Lower lobe of right lung (tissue), 2 donors: ENCODE measurements around the gene ST7. TPM values are rescaled to one million over a fixed set of nuclear protein-coding genes. Genes with fewer than 3 reads are reported as not detected.

Experiments
- ATAC-seq, 2 donors: fragments of 200-7000 bp; cut with Tn5 transposase; one replicate each; pipeline ENCODE4 v1.9.1; 2020 to 2022; ENCODE audit warnings: mild to moderate bottlenecking in 2 of 2, moderate library complexity in 2 of 2
- DNase-seq: peaks from one replicate; pipeline ENCODE4 v3.0.0-alpha.2; 2020
- H3K27ac ChIP-seq: fragments of 200-600 bp; one replicate; pipeline ENCODE4 v1.8.0; 2022
- H3K27me3 ChIP-seq: fragments of 200-600 bp; one replicate; pipeline ENCODE4 v1.8.0; 2022; ENCODE audit warnings: low read depth
- H3K36me3 ChIP-seq: fragments of 200-600 bp; one replicate; pipeline ENCODE4 v1.8.0; 2022; ENCODE audit warnings: mild to moderate bottlenecking
- H3K4me1 ChIP-seq: fragments of 200-600 bp; one replicate; pipeline ENCODE4 v1.8.0; 2022
- H3K4me3 ChIP-seq: fragments of 200-600 bp; one replicate; pipeline ENCODE4 v1.8.0; 2022; ENCODE audit warnings: mild to moderate bottlenecking
- H3K9me3 ChIP-seq: fragments of 200-600 bp; one replicate; pipeline ENCODE4 v1.8.0; 2022
- CTCF ChIP-seq: fragments of 200-600 bp; IDR thresholded peaks from one replicate; pipeline ENCODE4 v1.8.0; 2022; ENCODE audit warnings: antibody characterized with exemption, mild to moderate bottlenecking
- intact Hi-C: fragments of 100-400 bp; cut with DNase I; formaldehyde crosslinking; loops from one replicate; pipeline ENCODE4 v1.11.0; 2022
- total RNA-seq: library from RNA; stranded (reverse); fragmentation: NEBNext Ultra II Directional; extraction: Animal tissue kit (Norgen Biotek cat#: 25700); gene quantifications from one replicate; pipeline ENCODE4 v1.2.1, GENCODE V29; 2021
- donor health status: DM: no; HTN: yes; CAD: no; lungs with severe emphysema.

The ST7 gene
- total RNA-seq, 1 donor from 2014 or later, result 51.1 TPM

- ATAC-seq (peak; percentile 90 to 91), DNase-seq (peak; percentile 75)
- Histone ChIP-seq H3K36me3 (peaks cover 6% of the 10 kb centered on the region), H3K27me3 (no peaks in the 10 kb centered on the region), H3K4me3 (no peak overlapping the region), H3K27ac (no peak overlapping the region), H3K9me3 (no peaks in the 10 kb centered on the region), H3K4me1 (peaks cover 10% of the 10 kb centered on the region)
- intact Hi-C loops, result no loop called here
- TF ChIP-seq CTCF, result no peak
Observed at GRCh38 chr7:117124591-117125220, 171.4 kb downstream of the ST7 start.

- H3K36me3 ChIP-seq, result peaks cover 12% of the 10 kb centered on the region
- TF ChIP-seq CTCF, result no peak
- no peaks in the 10 kb centered on the region for H3K27me3 ChIP-seq
- H3K4me3 ChIP-seq, result no peak overlapping the region
- intact Hi-C loops, result no loop called here
- no peak for ATAC-seq
- DNase-seq, result no peak
- no peak overlapping the region for H3K27ac ChIP-seq
- H3K9me3 ChIP-seq, result no peaks in the 10 kb centered on the region
- peaks cover 10% of the 10 kb centered on the region for H3K4me1 ChIP-seq
Observed at GRCh38 chr7:117126676-117127075, 173.4 kb downstream of the ST7 start.

- intact Hi-C loops, result no loop called here
- TF ChIP-seq CTCF, result peak; percentile 73
- DNase-seq, result no peak
- peak; percentile 61 to 62 for ATAC-seq
- no peak overlapping the region for H3K4me3 ChIP-seq
- H3K27me3 ChIP-seq, result no peaks in the 10 kb centered on the region
- H3K9me3 ChIP-seq, result no peaks in the 10 kb centered on the region
- peaks cover 10% of the 10 kb centered on the region for H3K4me1 ChIP-seq
- no peak overlapping the region for H3K27ac ChIP-seq
- H3K36me3 ChIP-seq, result peaks cover 16% of the 10 kb centered on the region
Observed at GRCh38 chr7:117127585-117128168, 174.4 kb downstream of the ST7 start.

GRCh38 chr7:117129521-117129955, 176.2 kb downstream of the ST7 start:
- ATAC-seq, result no peak
- DNase-seq, result no peak
- Histone ChIP-seq H3K9me3 (no peaks in the 10 kb centered on the region), H3K4me3 (no peak overlapping the region), H3K27ac (no peak overlapping the region), H3K36me3 (peaks cover 20% of the 10 kb centered on the region), H3K4me1 (peaks cover 11% of the 10 kb centered on the region), H3K27me3 (no peaks in the 10 kb centered on the region)
- intact Hi-C loops, result no loop called here
- TF ChIP-seq CTCF, result no peak

- Histone ChIP-seq H3K9me3 (no peaks in the 10 kb centered on the region), H3K36me3 (peaks cover 20% of the 10 kb centered on the region), H3K4me1 (peaks cover 11% of the 10 kb centered on the region), H3K27ac (no peak overlapping the region), H3K27me3 (no peaks in the 10 kb centered on the region), H3K4me3 (no peak overlapping the region)
- DNase-seq (no peak), ATAC-seq (no peak)
- intact Hi-C loops, result no loop called here
- no peak for TF ChIP-seq CTCF
Observed at GRCh38 chr7:117130262-117130661, 177.0 kb downstream of the ST7 start.
